Fibroblast of skin of right biceps (primary cell): ENCODE data around the gene RNFT1.
"Not testable (repeated sequence)": the region's sequence is repeated elsewhere in the genome, so short reads cannot be mapped to it uniquely, and the experiment has no call there.

ENCODE experiments used
- DNase-seq: peaks from one replicate; pipeline ENCODE4 v3.0.0-alpha.2; 2013

Gene RNFT1, protein sequence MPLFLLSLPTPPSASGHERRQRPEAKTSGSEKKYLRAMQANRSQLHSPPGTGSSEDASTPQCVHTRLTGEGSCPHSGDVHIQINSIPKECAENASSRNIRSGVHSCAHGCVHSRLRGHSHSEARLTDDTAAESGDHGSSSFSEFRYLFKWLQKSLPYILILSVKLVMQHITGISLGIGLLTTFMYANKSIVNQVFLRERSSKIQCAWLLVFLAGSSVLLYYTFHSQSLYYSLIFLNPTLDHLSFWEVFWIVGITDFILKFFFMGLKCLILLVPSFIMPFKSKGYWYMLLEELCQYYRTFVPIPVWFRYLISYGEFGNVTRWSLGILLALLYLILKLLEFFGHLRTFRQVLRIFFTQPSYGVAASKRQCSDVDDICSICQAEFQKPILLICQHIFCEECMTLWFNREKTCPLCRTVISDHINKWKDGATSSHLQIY

DNA sequence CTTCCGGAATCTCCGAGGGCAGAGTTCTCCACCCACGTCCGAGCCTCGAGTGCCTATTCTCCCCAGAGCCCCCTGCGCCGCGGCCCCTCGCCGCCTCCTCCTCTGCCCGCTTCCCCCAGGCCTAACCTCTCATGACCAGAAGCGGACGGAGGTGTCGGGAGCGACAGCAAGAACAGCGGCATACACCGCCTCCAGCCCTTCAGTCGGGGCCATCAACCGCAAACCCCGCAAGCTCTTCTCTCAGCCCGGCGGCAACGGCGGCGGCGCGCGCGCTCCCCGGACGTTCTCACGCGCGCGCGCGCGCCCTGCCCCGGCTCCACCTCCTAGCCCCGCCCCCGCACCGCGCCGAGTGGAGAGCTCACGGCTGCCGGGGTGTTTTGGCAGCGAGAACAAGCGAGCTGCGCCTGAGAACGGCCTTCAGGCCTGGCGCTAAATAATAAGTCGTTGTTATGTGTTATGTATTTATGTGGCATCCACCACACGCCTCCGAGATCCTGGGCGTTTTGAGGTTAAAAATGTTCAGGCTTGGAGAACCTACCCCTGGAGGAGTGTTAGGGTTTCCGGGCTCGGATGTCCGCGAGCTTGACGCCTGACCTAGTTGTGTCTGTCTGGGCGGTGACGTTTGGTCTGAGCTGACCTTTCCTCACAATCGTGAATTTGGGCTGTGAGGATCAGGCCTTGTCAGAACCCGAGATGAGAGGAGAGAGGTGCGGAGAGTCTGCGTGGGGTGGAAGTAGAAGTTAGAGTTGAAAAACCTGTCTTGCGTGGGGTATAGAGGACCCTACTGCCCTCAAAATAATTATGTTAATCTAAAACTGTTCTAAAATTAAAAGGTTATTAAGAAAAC is at the start of gene RNFT1:
Gene RNFT1 (minus strand): TSS at position 259 of the 847 bp plus-strand sequence. CDS start 77 bp downstream, at position 182.
- peak; percentile 85 for DNase-seq

DNA sequence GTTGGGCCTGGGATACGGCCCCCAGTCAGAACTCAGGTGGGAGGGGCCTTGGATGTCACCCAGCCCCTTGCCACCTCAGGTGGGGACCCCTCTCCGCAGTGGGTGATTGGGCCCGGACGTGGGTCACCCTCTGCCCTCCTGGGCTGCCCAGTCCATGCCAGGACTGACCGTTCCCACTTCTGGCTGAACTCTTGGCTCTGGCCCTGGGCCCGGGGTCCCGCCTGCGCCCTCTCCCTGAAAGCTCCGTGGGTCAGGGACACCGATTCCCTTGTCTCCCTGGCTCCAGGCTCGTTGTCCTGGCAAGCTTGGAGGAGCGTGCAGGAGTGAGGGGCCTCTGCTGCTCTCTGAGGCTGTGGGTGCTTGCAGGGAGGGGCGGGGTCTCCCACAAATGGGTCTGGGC is 44.8 kb upstream of the RNFT1 start:
- not testable (repeated sequence) for DNase-seq

DNA sequence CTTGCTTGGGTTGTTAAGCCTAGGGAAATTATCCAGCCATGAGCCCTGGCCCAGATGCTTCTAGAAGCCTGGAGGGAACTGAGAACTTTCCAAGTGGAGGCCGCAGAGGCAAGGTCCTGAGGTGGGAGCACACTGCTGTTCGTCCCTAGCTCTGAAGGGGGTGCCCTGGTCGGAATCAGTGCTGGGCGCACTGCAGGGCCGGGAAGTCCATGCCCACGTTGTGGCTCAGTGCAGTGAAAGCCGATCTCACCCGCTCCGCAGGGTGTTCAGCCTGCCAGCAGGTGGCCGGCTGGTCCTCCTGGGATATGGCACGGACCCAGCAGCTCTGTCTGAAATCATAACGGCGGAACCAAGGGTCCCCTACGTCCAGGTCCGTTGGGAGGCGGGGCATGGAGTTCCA is 43.8 kb upstream of the RNFT1 start:
- DNase-seq: not testable (repeated sequence)

DNA sequence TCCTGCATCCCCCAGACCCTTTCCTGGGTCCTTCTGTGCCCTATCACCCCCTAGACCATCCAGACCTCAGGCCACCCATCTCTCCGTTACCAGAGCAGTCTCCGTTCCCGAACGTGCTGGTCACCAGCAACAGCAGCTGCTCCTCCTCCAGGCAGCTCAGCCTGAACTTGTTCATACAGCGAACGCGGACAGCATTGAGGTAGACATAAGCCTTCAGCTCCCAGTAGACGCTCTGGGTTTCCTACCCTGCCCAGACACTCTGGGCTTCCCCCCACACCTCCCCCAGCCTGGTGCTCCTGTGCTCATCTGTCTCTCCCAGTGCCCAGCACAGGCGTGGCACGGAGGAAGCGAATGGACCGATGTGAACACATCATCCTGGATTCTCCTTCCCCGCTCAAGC is 41.6 kb upstream of the RNFT1 start:
- no peak for DNase-seq

DNA sequence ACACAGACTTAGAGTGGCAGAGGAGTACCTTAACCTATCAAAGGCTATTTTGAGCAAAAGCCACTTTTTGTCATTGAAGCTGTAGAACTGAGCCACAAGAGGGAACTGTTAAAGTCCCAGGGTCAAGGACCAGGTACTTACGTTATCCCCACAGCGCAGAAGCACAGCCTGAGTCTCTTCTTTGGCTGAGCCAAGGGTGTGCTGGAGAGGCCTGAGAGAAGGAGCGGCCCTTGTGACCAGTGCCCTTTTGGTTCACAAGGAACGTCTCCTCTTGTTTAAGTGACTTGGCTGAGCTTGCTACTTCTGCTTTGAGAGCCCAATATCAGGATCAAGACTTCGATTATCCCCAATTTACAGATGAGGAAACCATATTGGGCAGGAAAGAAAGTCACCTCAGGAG is 40.0 kb upstream of the RNFT1 start:
- DNase-seq: not testable (repeated sequence)

DNA sequence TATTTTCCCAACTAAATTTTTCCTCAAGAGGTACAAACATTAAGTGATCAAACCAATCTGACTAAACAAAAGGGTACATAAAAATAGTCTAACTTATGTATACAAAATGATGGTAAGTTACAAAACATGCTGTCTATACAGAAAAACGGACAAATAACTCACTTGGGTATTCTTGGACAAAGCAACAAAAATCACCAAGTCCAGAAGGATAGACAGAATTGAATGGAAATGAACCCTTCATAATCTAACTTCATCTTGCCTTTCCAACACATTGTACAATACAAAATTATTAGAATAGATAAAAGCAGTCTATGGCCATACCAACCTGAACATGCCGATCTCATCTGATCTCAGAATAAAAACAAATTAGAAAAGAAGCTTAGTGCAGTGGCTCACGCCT is 37.9 kb upstream of the RNFT1 start:
- DNase-seq: not testable (repeated sequence)

DNA sequence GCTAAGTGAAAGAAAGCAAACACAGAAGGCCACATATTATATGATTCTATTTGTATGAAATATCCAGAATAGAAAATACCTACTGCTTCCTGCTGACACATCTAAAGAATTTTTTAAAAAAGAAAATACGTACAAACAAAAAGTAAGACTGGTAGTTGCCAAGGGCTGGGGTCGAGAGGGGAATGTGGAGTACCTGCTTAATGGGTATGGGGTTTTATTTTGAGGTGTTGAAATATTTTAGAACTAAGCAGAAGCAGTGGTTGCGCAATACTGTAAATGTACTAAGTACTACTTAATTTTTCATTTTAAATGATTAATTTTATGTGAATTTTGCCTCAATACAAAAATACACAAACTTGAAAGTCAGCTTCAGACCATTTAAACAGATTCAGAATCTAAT is 32.1 kb upstream of the RNFT1 start:
- DNase-seq: not testable (repeated sequence)

DNA sequence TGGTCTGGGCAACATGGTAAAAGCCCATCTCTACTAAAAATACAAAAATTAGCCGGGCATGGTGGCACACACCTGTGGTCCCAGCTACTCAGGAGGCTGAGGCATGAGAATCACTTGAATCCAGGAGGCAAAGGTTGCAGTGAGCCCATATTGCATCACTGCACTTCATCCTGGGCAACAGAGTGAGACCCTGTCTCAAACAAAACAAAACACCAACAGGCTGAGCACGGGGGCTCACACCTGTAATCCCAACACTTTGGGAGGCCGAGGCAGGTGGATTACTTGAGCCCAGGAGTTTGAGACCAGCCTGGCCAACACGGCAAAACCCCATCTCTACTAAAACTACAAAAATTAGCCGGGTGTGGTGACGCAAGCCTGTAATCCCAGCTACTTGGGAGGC is 10.6 kb upstream of the RNFT1 start:
- not testable (repeated sequence) for DNase-seq

DNA sequence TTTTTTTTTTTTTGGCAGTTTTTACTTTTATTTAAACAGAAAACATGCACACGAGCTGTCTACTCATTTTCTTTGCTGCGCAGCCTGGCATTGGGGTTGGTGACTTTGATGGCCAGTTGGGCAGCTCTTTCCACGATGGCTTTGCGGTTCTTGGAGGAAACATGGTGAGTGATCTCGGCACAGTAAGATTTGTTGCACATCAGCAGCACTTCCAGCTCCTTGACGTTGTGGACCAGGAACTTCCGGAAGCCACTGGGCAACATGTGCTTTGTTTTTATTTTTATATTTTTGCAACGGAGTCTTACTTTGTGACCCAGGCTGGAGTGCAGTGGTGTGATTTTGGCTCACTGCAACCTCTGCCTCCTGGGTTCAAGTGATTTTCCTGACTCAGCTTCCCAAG is 8.9 kb upstream of the RNFT1 start:
- not testable (repeated sequence) for DNase-seq

DNA sequence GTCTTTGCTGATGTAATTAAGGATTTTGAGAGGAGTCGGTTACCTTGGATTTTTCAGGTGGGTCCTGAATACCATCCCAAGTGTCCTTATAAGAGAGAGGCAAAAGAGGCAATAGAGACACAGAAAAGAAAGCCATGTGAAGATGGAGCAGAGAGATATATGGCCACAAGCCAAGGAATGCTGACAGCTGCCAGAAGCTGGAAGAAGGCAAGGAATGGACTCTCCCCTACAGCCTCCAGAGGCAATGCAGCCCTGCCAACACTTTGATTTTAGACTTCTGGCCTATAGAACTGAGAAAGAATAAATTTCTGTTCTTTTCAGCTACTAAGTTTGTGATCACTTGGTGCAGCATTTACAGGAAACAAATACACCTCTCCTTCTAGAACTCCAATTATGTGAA is 8.2 kb upstream of the RNFT1 start:
- peak; percentile 16 for DNase-seq

DNA sequence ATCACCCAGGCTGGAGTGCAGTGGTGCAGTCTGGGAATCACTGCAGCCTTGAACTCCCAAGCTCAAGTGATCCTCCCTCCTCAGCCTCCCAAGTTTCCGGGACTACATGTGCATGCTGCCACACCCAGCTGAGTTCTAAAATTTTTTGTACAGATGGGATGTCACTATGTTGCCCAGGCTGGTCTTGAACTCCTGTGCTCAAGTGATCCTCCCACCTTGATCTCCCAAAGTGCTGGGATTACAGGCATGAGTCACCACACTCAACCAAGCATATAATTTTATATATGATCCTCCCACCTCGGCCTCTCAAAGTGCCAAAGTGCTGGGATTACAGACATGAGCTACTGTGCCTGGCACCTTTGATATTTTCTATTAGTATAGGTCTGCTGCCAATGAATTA is 7.2 kb upstream of the RNFT1 start:
- not testable (repeated sequence) for DNase-seq

DNA sequence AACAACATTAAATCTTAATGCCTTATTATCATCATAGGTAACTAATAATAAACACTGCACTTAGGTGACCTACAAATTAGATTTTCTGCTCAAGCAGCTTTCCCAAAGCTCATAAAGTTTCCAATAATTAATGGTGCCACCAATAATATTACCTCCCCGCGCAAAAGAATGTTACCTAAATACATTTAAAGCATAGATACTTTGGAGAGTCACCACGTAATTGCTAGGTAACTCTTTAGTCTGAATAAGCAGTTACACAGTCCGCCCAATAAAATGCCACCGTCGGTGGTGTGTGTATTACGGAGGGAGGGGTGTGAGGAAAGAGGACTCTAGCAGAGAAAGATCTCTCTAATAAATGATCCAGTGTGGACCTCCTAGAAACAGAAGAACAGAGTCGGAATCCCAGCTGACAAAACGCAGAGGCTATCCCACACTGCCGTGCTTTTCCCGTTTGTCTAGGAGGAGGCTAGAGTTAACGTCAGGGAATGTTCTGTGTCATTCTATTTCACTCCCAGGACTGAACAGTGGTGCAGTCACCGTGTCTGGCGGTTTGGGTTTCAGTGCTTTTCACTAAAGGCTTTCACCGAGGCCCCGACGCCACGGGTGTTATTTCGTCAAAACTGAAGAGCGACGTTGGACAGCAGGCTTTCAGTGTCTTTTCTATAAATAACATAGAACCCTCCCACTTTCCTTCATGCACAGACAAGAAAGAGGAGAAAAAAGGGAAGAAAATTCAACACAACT is 630 bp downstream of the RNFT1 start:
- DNase-seq: peak; percentile 55

DNA sequence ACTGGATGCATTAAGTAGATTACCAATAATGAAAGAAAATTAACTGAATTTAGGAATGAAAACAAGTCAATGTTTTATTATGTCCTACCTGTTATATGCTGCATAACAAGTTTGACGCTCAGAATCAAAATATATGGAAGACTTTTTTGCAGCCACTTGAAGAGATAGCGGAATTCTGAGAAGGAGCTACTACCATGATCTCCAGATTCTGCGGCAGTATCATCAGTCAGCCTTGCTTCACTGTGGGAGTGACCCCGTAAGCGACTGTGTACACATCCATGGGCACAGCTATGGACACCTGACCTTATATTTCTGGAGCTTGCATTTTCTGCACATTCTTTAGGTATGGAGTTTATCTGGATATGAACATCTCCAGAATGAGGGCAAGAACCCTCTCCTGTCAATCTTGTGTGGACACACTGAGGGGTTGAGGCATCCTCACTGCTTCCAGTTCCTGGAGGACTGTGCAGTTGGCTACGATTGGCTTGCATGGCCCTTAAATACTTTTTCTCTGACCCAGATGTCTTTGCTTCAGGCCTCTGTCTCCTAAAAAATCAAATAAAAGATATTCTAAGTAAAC is 1.7 kb downstream of the RNFT1 start:
- no peak for DNase-seq

DNA sequence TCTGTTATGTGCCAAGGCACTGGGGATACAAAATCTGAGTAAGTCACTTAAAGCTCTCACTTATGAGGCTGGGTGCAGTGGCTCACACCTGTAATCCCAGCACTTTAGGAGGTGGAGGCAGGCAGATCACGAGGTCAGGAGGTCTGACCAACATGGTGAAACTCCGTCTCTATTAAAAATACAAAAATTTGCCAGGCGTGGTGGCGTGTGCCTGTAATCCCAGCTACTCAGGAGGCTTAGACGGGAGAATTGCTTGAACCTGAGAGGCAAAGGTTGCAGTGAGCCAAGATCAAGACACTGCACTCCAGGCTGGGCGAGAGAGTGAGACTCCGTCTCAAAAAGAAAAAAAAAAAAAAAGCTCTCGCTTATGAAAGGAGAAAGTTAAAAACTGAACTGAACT is 5.0 kb downstream of the RNFT1 start:
- DNase-seq: not testable (repeated sequence)

DNA sequence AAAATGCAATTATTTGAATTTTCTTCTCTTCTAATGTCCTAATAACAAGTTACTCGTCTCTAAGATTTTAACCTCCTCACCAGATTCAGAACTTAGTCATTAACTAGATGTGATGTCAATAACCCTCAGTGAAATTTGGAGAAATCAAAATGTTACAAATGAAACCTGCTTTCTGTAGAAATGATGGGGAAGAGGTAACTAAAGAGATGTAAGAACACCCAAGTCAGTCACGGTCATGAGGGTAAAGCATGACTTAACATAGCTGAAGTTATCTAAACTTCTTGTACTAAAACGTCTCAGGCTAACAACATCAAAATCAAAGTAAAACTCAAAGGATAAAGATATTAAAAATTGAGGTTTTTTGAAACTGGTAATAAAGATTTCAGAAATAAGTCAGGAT is 9.7 kb downstream of the RNFT1 start:
- DNase-seq: no peak

DNA sequence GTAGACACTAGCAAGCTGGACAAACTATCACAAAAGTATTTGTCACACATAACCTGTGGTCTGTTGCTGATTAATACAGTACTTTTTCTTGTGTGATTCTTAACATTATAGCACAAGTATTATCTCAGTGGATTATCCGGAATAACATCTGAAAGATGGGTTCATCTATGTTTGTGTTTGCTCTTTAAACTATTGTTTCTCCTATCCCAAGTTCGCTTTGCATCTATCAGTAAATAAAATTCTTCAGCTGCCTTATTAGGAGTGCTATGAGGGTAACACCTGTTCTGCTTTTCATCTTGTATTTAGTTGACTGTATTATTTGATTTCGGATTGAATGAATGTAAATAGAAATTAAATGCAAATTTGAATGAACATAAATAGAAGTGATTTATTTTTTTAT is 14.5 kb downstream of the RNFT1 start:
- DNase-seq: no peak

DNA sequence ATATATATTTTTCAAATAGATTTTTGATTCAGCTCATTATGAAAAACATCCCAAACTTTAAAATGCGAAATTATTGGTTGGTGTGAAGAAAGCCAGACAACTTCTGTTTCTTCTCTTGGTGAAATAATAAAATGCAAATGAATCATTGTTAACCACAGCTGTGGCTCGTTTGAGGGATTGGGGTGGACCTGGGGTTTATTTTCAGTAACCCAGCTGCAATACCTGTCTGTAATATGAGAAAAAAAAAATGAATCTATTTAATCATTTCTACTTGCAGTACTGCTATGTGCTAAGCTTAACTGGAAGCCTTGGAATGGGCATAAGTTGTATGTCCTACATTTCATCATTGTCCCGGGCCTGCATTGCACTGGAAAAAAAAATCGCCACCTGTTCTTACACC is 17.2 kb downstream of the RNFT1 start:
- not testable (repeated sequence) for DNase-seq

DNA sequence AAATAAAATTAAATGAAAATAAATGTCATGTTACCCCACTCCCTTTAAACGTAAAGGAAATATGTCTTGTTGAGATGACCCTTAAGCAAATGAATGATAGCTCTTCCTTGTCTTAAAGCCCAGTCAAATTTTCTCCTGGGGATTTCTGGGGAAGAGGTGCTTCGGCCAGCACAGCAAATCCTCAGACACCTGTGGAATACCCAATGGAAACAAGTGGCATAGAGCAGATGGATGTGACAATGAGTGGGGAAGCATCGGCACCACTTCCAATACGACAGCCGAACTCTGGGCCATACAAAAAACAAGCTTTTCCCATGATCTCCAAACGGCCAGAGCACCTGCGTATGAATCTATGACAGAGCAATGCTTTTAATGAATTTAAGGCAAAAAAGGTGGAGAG is 18.1 kb downstream of the RNFT1 start:
- DNase-seq: not testable (repeated sequence)

DNA sequence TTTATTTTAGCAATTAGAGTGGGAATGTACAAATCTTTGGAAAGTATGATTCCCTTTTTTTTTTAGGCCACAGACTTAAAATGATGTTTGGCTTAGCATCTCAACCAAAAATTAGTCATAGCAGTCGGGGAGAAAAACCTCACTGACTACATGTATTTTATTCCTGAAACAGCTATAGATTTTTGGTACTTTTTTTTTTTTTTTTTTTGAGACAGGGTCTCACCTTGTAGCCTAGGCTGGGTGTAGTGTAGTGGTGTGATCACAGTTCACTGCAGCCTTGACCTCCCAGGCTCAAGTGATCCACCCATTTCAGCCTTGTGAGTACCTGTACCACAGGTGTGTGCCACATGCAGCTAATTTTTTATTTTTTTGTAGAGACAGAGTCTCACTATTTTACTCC is 23.4 kb downstream of the RNFT1 start:
- no peak for DNase-seq

DNA sequence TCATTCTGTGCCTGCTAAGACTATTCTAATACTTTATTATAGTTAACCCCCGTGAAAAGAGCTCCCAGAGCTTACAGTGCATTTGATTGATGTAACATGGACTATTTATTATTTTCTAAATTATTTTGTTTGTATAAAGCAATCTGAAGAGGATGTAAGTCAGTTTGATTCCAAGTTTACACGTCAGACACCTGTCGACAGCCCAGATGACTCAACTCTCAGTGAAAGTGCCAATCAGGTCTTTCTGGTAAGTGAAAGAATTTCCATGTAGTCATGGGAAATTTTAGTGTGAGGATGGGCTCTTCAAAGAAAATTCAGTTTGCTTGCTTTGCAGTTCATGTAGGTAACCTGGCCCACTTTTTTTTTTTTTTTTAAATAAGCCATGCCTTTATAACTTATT is 23.8 kb downstream of the RNFT1 start:
- DNase-seq: not testable (repeated sequence)

DNA sequence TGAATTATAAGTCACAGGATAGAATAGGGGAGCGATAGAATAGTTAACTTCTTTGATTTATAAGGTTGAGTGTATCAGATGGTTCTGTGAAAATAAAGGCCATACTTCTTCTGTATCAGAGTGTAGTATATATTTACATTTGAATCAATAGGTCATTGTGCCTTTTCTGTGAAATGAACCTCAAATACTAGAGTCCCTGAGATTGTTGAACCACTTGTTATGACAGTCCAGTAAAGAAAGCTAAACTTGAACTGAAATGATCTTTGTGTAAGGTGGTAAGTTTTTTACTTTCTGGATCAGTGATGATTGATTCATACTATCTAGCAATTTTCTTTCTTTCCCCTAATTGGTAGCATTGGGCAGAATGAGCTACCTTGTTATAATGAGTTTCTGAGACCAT is 31.2 kb downstream of the RNFT1 start:
- not testable (repeated sequence) for DNase-seq

DNA sequence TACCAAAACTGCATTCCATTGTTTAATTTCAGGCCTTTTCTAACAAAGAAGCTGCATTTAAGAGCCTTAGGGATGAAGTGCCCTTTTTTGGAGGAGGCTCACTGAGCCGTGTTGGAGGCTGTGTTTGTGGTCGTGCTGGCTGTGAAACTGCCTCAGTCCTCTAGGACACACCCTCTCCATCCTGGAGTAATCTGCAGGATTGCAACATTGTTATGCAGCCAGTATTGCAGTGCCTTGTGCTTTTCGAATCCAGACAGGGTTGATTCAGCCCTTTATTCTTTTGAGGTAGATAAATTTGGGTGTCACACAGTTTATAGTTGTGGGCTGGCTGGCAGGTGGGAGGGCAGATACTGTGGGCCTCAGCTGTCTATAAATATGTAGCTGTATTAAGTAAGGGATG is 33.8 kb downstream of the RNFT1 start:
- DNase-seq: peak; percentile 3

DNA sequence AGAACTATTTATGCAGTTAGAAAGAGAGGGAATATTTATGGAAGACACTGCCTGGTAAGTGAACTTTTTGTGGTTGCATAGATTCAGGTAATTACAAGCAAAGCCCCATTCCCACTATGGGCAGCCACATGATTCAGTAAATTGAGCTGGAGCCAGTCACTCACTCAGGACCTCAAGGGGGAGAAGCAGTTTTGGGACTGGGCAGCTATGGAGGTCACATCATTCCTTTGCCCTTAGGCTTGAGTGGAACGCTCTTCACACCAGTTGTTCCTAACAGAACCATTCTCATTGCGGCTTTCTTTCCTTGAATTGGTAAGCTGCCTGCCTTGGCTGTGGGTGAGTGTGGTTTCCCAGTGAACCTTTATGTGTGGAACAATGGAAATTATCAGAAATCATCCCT is 34.4 kb downstream of the RNFT1 start:
- not testable (repeated sequence) for DNase-seq
